Transverse colon (tissue), 4 donors: Measurements from ENCODE around the gene TAS2R60. TPM values are rescaled to one million over a fixed set of nuclear protein-coding genes. Genes with fewer than 3 reads are reported as not detected.

Experiments used
- DNase-seq: peaks from one replicate; pipeline ENCODE4 v3.0.0-alpha.2; 2019
- H3K27ac ChIP-seq, 4 donors: fragments of 200-600 bp; sonication (generic); 2 replicates each; pipeline ENCODE4 v1.5.1; 2016 to 2018; ENCODE audit warnings: inconsistent platforms in 4 of 4
- H3K27me3 ChIP-seq: fragments of 200-600 bp; sonication (generic); 2 replicates; pipeline ENCODE4 v1.5.1; 2017; ENCODE audit warnings: inconsistent platforms
- H3K36me3 ChIP-seq, 4 donors: fragments of 200-600 bp; sonication (generic); 2 replicates each; pipeline ENCODE4 v1.5.1; 2017 to 2019; ENCODE audit warnings: inconsistent platforms in 4 of 4
- H3K4me1 ChIP-seq, 4 donors: fragments of 200-600 bp; sonication (generic); 2 replicates each; pipeline ENCODE4 v1.5.1; 2017 to 2020; ENCODE audit warnings: inconsistent platforms in 4 of 4
- H3K4me3 ChIP-seq, 4 donors: fragments of 200-600 bp; sonication (generic); 1 replicate in 1 of 4; 2 replicates in 3 of 4; pipeline versions ENCODE4 v1.5.1 to v1.6.1; 2017 to 2019; ENCODE audit warnings: inconsistent platforms in 4 of 4
- H3K9me3 ChIP-seq, 2 donors: fragments of 200-600 bp; sonication (generic); 2 replicates each; pipeline ENCODE4 v1.5.1; 2017 to 2019; ENCODE audit warnings: inconsistent platforms in 2 of 2
- CTCF ChIP-seq, 5 experiments: fragments of 200-600 bp in 3 of 5; fragments of 450-650 bp in 2 of 5; sonication (generic) in 3 of 5; IDR thresholded peaks; 1 replicate in 2 of 5; 2 replicates in 3 of 5; pipeline ENCODE4 v1.5.1; 2016 to 2017; ENCODE audit warnings: antibody characterized with exemption in 5 of 5, inconsistent platforms in 3 of 5, mild to moderate bottlenecking in 2 of 5, moderate library complexity in 1 of 5
- EP300 ChIP-seq: sonication (generic); formaldehyde crosslinking; IDR thresholded peaks from one replicate; pipeline ENCODE4 v1.6.1; 2017; ENCODE audit warnings: antibody characterized with exemption, low read depth
- POLR2A ChIP-seq: fragments of 450-650 bp; IDR thresholded peaks from one replicate; pipeline ENCODE4 v1.6.1; 2016; ENCODE audit warnings: antibody characterized with exemption, mild to moderate bottlenecking, moderate library complexity
- POLR2AphosphoS5 ChIP-seq, 3 donors: sonication (generic); formaldehyde crosslinking; IDR thresholded peaks; one replicate each; pipeline ENCODE4 v1.6.1; 2016; ENCODE audit warnings: antibody characterized with exemption in 3 of 3
- WGBS, 2 donors: methylation state at CpG; one replicate each; pipeline ENCODE4 v1.1.5; 2018; ENCODE audit warnings: low coverage in 1 of 2; 5-methylcytosine and 5-hydroxymethylcytosine counted together
- in situ Hi-C, 4 donors: fragments of 200-750 bp; cut with MboI; loops; one replicate each; pipeline versions ENCODE4 v1.15.0 to v1.15.1; 2017; ENCODE audit warnings: low sequenced_read_pairs in 3 of 4, low pct_ligation_motif_present in 1 of 4, low pct_unique_long_range_greater_than_20kb in 1 of 4
- intact Hi-C: fragments of 100-400 bp; cut with DNase I; formaldehyde crosslinking; loops from one replicate; pipeline ENCODE4 v1.15.1; 2023; ENCODE audit warnings: low total_unique reads
- total RNA-seq, 4 donors: library from RNA; depleted of rRNA; stranded (reverse); fragments of >200 nt; gene quantifications; one replicate each; pipeline ENCODE4 v1.1.0, GENCODE V29; 2016

The TAS2R60 gene
- total RNA-seq, 4 donors from 2014 or later, result not detected

DNA sequence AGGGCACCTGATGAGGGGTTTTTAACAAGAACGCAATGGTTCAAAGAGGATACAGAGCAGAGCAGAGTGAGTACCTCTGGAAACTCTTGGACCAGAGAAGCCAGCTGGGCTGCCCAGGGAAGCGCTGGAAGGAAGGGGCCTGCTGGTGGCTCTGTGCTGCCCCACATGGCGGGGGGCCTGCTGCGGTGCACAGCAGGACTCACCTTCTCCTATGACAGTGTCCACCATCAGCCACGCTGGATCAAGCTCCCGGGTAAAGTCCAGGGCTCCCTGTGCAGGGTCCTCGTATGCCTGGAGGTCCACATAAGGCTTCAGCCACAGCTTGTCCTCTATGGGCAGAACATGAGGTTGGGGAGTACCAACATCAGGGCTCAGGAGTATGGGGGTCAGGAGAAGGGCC, 47.1 kb upstream of the TAS2R60 start:
- Histone ChIP-seq H3K27me3 (no peaks in the 10 kb centered on the region), H3K27ac (no peak overlapping the region), H3K4me3 (no peak overlapping the region), H3K36me3 (no peaks in the 10 kb centered on the region), H3K4me1 (peaks cover 9 to 22% (median 18%) of the 10 kb centered on the region in 4 donors), H3K9me3 (no peaks in the 10 kb centered on the region)
- intact Hi-C loops (no loop called here), in situ Hi-C loops (no loop called here)
- no peak for DNase-seq
- TF ChIP-seq CTCF (IDR thresholded peaks at IDR 0.05) (no peak), EP300 (no peak), POLR2A (no peak), POLR2AphosphoS5 (IDR thresholded peaks at IDR 0.05) (no peak)
- 82% methylated on average over 7 of the region's 7 CpGs; no CpG with 5 or more reads in 1 of the 2 donors for WGBS, 2 donors

GRCh38 chr7:143396625-143397556, 46.4 kb upstream of the TAS2R60 start:
- in situ Hi-C loops (no loop called here), intact Hi-C loops (no loop called here)
- WGBS, 2 donors, result 87 to 89% methylated on average over 14 to 28 of the region's 28 CpGs
- Histone ChIP-seq H3K9me3 (no peaks in the 10 kb centered on the region), H3K4me1 (peaks cover 2 to 15% (median 10%) of the 10 kb centered on the region in 4 donors), H3K4me3 (no peak overlapping the region), H3K27me3 (no peaks in the 10 kb centered on the region), H3K27ac (no peak overlapping the region), H3K36me3 (no peaks in the 10 kb centered on the region)
- no peak for DNase-seq
- TF ChIP-seq EP300, result no peak

DNA sequence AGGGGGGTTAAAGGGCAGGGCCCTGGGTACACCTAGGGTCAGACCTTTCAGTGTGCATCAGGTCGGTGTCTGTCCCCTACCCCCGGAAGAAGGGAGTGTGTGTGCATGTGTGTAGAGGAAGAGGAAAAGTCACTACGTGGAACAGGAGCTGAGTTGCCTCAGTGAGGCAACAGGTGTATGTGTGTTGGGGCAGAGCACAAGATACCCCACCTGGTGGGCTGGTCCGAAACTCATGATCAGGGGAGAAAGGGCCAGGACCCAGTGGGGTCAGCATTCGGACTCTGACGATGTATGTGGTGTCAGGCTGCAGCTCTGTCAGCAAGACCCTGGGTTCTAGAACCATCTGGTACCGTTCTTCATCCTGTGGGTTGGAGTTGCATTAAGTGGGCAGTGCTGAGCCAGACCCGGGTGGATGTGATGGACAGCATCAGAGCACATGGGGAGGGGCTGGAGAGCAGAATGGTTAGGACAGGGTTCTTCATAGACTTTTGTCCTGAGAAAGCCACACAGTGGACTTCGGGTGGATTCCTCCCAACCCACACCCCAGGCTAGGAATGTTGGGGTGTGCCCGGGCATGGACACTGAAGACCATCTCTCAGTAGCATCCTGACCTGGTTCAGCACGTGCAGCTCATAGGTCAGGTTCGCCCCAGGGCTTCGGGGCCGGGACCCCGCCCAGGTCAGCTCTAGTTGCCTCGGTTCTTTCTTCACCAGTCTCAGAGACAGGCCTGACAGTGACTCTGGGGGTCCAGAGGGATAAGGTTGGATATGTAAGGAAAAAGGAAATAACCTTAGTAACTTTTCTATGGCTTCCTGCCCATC, 45.3 kb upstream of the TAS2R60 start:
- no peak overlapping the region for H3K27ac ChIP-seq
- H3K4me1 ChIP-seq, result peaks cover 0 to 6% (median 2%) of the 10 kb centered on the region in 4 donors
- intact Hi-C loops, result no loop called here
- 86 to 87% methylated on average over 4 to 16 of the region's 16 CpGs for WGBS, 2 donors
- no peaks in the 10 kb centered on the region for H3K27me3 ChIP-seq
- DNase-seq, result no peak
- H3K4me3 ChIP-seq, result no peak overlapping the region
- in situ Hi-C loops, result no loop called here
- no peak for TF ChIP-seq POLR2A
- TF ChIP-seq POLR2AphosphoS5 (IDR thresholded peaks at IDR 0.05), result no peak
- no peak for TF ChIP-seq EP300
- TF ChIP-seq CTCF (IDR thresholded peaks at IDR 0.05), result no peak
- H3K36me3 ChIP-seq, result no peaks in the 10 kb centered on the region
- H3K9me3 ChIP-seq, result no peaks in the 10 kb centered on the region

DNA sequence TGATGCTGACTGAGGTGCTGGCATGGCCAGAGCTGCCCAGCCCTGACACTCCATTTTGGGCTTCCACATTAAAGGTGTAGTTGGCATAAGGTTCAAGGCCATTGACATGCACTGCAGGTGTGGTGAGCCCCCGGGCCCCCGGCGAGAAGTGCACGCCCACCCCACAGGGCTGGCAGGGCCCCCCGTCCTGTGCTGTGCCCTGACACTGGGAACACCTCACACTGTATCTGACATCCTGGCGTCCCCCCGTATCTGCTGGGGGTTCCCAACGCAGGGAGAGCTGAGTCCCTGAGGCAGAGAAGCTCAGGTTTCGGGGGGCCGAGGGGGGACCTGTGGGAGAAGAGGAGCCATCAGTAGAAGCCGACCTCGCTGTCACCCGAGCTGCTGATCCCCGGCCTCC, 44.6 kb upstream of the TAS2R60 start:
- H3K4me1 ChIP-seq, result no peaks in the 10 kb centered on the region
- H3K27ac ChIP-seq, result no peak overlapping the region
- intact Hi-C loops, result no loop called here
- no peak for TF ChIP-seq POLR2AphosphoS5 (IDR thresholded peaks at IDR 0.05)
- TF ChIP-seq POLR2A, result no peak
- TF ChIP-seq CTCF (IDR thresholded peaks at IDR 0.05), result no peak
- TF ChIP-seq EP300, result no peak
- H3K9me3 ChIP-seq, result no peaks in the 10 kb centered on the region
- H3K4me3 ChIP-seq, result no peak overlapping the region
- in situ Hi-C loops, result no loop called here
- no peaks in the 10 kb centered on the region for H3K36me3 ChIP-seq
- H3K27me3 ChIP-seq, result no peaks in the 10 kb centered on the region
- no peak for DNase-seq
- WGBS, 2 donors, result 88% methylated on average over 14 of the region's 14 CpGs; no CpG with 5 or more reads in 1 of the 2 donors
